GM23248 (cell line): ENCODE results near the gene CDR2L. TPM values are rescaled to one million over a fixed set of nuclear protein-coding genes. Genes with fewer than 3 reads are reported as not detected.

Experiments
- DNase-seq: peaks from one replicate; pipeline ENCODE4 v3.0.0-alpha.2; 2015
- H2AFZ ChIP-seq: fragments of 200-600 bp; sonication (generic); 2 replicates; pipeline ENCODE4 v1.6.1; 2016; ENCODE audit warnings: antibody characterized with exemption
- H3F3A ChIP-seq: fragments of 200-600 bp; sonication (generic); 2 replicates; pipeline ENCODE4 v1.6.1; 2016; ENCODE audit warnings: mild to moderate bottlenecking, antibody characterized with exemption, mixed run types; ENCODE audit not compliant: insufficient read depth
- H3K27ac ChIP-seq: fragments of 200-600 bp; sonication (generic); 2 replicates; pipeline ENCODE4 v1.5.1; 2016; ENCODE audit warnings: mild to moderate bottlenecking
- H3K27me3 ChIP-seq: fragments of 200-600 bp; sonication (generic); replicated peaks from 2 replicates; pipeline ENCODE4 v1.6.1; 2016; ENCODE audit warnings: mild to moderate bottlenecking; ENCODE audit not compliant: insufficient read depth
- H3K36me3 ChIP-seq: fragments of 200-600 bp; sonication (generic); 2 replicates; pipeline ENCODE4 v1.6.1; 2016; ENCODE audit warnings: low read depth, mild to moderate bottlenecking
- H3K4me1 ChIP-seq: fragments of 200-600 bp; sonication (generic); 2 replicates; pipeline ENCODE4 v1.6.1; 2016; ENCODE audit warnings: mild to moderate bottlenecking; ENCODE audit not compliant: insufficient read depth
- H3K4me2 ChIP-seq: fragments of 200-600 bp; sonication (generic); one replicate; pipeline ENCODE4 v1.6.1; 2016; ENCODE audit warnings: mild to moderate bottlenecking; ENCODE audit not compliant: unreplicated experiment
- H3K4me3 ChIP-seq: fragments of 200-600 bp; sonication (generic); 2 replicates; pipeline ENCODE4 v1.5.1; 2016; ENCODE audit warnings: mild to moderate bottlenecking
- H3K79me2 ChIP-seq: fragments of 200-600 bp; sonication (generic); 2 replicates; pipeline ENCODE4 v1.6.1; 2016; ENCODE audit warnings: mild to moderate bottlenecking; ENCODE audit not compliant: insufficient read depth
- H3K9ac ChIP-seq: fragments of 200-600 bp; sonication (generic); 2 replicates; pipeline ENCODE4 v1.6.1; 2016; ENCODE audit warnings: mild to moderate bottlenecking
- H3K9me2 ChIP-seq: fragments of 200-600 bp; sonication (generic); 2 replicates; pipeline ENCODE4 v1.6.1; 2016; ENCODE audit warnings: mixed run types, mild to moderate bottlenecking, moderate library complexity; ENCODE audit not compliant: insufficient read depth
- H3K9me3 ChIP-seq: fragments of 200-600 bp; sonication (generic); one replicate; pipeline ENCODE4 v1.6.1; 2017; ENCODE audit warnings: low read depth
- H4K20me1 ChIP-seq: fragments of 200-600 bp; sonication (generic); 2 replicates; pipeline ENCODE4 v1.6.0; 2016; ENCODE audit not compliant: insufficient read depth
- EZH2 ChIP-seq: fragments of 200-600 bp; sonication (generic); IDR thresholded peaks from 2 replicates; pipeline ENCODE4 v1.6.1; 2018; ENCODE audit warnings: antibody characterized with exemption, mild to moderate bottlenecking; ENCODE audit not compliant: insufficient read depth, poor library complexity, severe bottlenecking
- EZH2phosphoT487 ChIP-seq: fragments of 200-600 bp; sonication (generic); IDR thresholded peaks from 2 replicates; pipeline ENCODE4 v1.6.1; 2018; ENCODE audit warnings: antibody characterized with exemption, moderate library complexity, mild to moderate bottlenecking, low read depth; ENCODE audit not compliant: insufficient read depth
- WGBS, 2 experiments: methylation state at CpG; one replicate each; pipeline ENCODE4 v1.1.6; 2015 to 2017; ENCODE audit warnings: low lambda C conversion rate in 2 of 2, low coverage in 1 of 2; ENCODE audit errors: missing lambda C conversion rate in 2 of 2; 5-methylcytosine and 5-hydroxymethylcytosine counted together
- in situ Hi-C: fragments of 300-500 bp; cut with MboI; formaldehyde crosslinking; loops from 2 replicates; pipeline ENCODE4 v1.15.0; 2020
- polyA plus RNA-seq: library from polyadenylated mRNA; unstranded; fragments of >200 nt; fragmentation: Nextera tagmentation; extraction: Ambion mirVana; gene quantifications from 2 replicates; pipeline ENCODE4 v1.2.1, GENCODE V29; 2016
- total RNA-seq: library from RNA; depleted of rRNA; stranded (reverse); fragments of >200 nt; shearing (Covaris generic); gene quantifications from 2 replicates; pipeline ENCODE4 v1.2.3, GENCODE V29; 2014

Gene CDR2L
- total and polyA plus RNA-seq, 2 experiments from 2014 or later, result 18.0 to 23.9 TPM

- peak; percentile 90 for DNase-seq
- peak overlapping the region; percentile 98 for H3K4me2 ChIP-seq
- in situ Hi-C loops, result no loop called here
- H3K4me1 ChIP-seq, result peaks cover 10% of the 10 kb centered on the region; the same call in 1 of the 2 replicates
- no peaks in the 10 kb centered on the region for H4K20me1 ChIP-seq
- H3K27me3 ChIP-seq, result no peaks in the 10 kb centered on the region
- H3K79me2 ChIP-seq, result peaks cover 33% of the 10 kb centered on the region
- WGBS, 2 experiments, result 11% methylated on average over 13 of the region's 13 CpGs
- H3K9me2 ChIP-seq, result no peaks in the 10 kb centered on the region
- H3K9me3 ChIP-seq, result no peaks in the 10 kb centered on the region
- H3K4me3 ChIP-seq, result peak overlapping the region; percentile 82
- TF ChIP-seq EZH2, result no peak
- no peak for TF ChIP-seq EZH2phosphoT487
- peak overlapping the region; percentile 88 for H3K27ac ChIP-seq
- H3F3A ChIP-seq, result peaks cover 24% of the 10 kb centered on the region
- peak overlapping the region; percentile 84 for H3K9ac ChIP-seq
- no peaks in the 10 kb centered on the region for H3K36me3 ChIP-seq
- peak overlapping the region; percentile 95 for H2AFZ ChIP-seq
Observed at GRCh38 chr17:75011401-75012095, 24.1 kb downstream of the CDR2L start.

DNA sequence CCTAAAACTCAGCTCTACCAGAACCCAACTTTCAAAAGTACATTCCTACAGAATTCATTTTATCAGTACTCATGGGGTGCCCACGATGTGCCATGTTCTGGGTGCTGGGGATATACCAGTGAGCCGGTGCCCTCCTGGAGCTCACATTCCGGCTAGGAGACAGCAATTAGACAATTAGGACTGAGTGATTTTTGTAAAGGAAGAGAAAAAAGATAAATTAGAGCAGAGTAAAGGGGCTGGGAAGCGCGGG lies 24.6 kb downstream of the CDR2L start:
- in situ Hi-C loops, result no loop called here
- peak overlapping the region; percentile 88 for H3K27ac ChIP-seq

GRCh38 chr17:75012346-75013091 lies 25.1 kb downstream of the CDR2L start, which contains the start of gene MRPL58:
Gene MRPL58 (plus strand): TSS chr17:75012670. CDS start chr17:75012687, 17 bp downstream.
- peak within 1 kb of the TSS; percentile 84 for H3K9ac ChIP-seq
- no peaks in the 10 kb centered on the region for H3K9me3 ChIP-seq
- WGBS, 2 experiments, result 2% methylated on average over 55 to 57 of the region's 63 CpGs
- no peaks in the 10 kb centered on the region for H4K20me1 ChIP-seq
- H3K27ac ChIP-seq, result peak within 1 kb of the TSS; percentile 88
- H3K27me3 ChIP-seq, result no peaks in the 10 kb centered on the region
- peak; percentile 95 for DNase-seq
- H3K4me3 ChIP-seq, result peak within 1 kb of the TSS; percentile 82
- peak within 1 kb of the TSS; percentile 98 for H3K4me2 ChIP-seq
- H3K4me1 ChIP-seq, result peaks cover 10% of the 10 kb centered on the region; the same call in 1 of the 2 replicates
- TF ChIP-seq EZH2 (no peak), EZH2phosphoT487 (no peak)
- in situ Hi-C loops, result no loop called here
- no peaks in the 10 kb centered on the region for H3K9me2 ChIP-seq
- peak within 1 kb of the TSS; percentile 95 for H2AFZ ChIP-seq
- peaks cover 24% of the 10 kb centered on the region for H3F3A ChIP-seq
- peaks cover 41% of the 10 kb centered on the region for H3K79me2 ChIP-seq
- H3K36me3 ChIP-seq, result no peaks in the 10 kb centered on the region

More for the DNA sequence above, 24.6 kb downstream of the CDR2L start:
- Histone ChIP-seq H3K9me2 (no peaks in the 10 kb centered on the region), H3K36me3 (no peaks in the 10 kb centered on the region), H3K4me3 (peak overlapping the region; percentile 82), H3K4me1 (peaks cover 10% of the 10 kb centered on the region; the same call in 1 of the 2 replicates), H3K27me3 (no peaks in the 10 kb centered on the region), H3F3A (peaks cover 24% of the 10 kb centered on the region), H3K9me3 (no peaks in the 10 kb centered on the region), H3K9ac (peak overlapping the region; percentile 84), H2AFZ (peak overlapping the region; percentile 95), H3K4me2 (peak overlapping the region; percentile 98), H4K20me1 (no peaks in the 10 kb centered on the region), H3K79me2 (peaks cover 38% of the 10 kb centered on the region)
- TF ChIP-seq EZH2 (no peak), EZH2phosphoT487 (no peak)
- WGBS, 2 experiments, result 5% methylated on average over 3 to 5 of the region's 5 CpGs
- DNase-seq, result no peak

DNA sequence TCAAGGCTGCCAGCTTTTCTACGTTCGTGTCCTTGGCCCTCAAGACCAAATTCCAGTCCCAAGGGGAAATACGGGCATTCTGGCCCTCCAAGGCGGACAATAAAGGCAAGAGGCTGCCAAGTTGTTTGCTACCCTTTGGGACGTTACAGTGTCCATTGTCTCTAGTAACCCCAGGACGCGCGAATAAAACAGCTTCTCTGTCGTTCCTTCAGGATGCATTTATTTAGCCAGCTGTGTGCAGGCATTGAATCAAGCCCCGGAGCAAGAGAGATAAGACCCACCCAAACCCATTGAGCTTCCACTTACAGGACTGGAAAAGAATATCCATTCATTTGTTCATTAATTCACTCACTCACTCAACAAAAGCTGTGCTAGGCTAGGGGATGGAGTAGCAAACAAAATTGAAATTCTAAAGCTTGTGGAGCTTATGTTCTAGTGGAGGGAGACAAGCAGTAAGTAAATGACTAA lies 25.7 kb downstream of the CDR2L start:
- H3K36me3 ChIP-seq, result no peaks in the 10 kb centered on the region
- no peaks in the 10 kb centered on the region for H3K9me2 ChIP-seq
- TF ChIP-seq EZH2 (no peak), EZH2phosphoT487 (no peak)
- no peaks in the 10 kb centered on the region for H4K20me1 ChIP-seq
- H3K4me1 ChIP-seq, result peaks cover 10% of the 10 kb centered on the region; the same call in 1 of the 2 replicates
- peaks cover 24% of the 10 kb centered on the region for H3F3A ChIP-seq
- peak overlapping the region; percentile 95 for H2AFZ ChIP-seq
- DNase-seq, result no peak
- H3K27ac ChIP-seq, result peak overlapping the region; percentile 88
- peak overlapping the region; percentile 82 for H3K4me3 ChIP-seq
- H3K4me2 ChIP-seq, result peak overlapping the region; percentile 98
- peaks cover 41% of the 10 kb centered on the region for H3K79me2 ChIP-seq
- WGBS, 2 experiments, result 2% methylated on average over 10 of the region's 10 CpGs
- no peaks in the 10 kb centered on the region for H3K9me3 ChIP-seq
- H3K9ac ChIP-seq, result peak overlapping the region; percentile 84
- no peaks in the 10 kb centered on the region for H3K27me3 ChIP-seq
- in situ Hi-C loops, result no loop called here
